ENCODE measurements around the gene HOXA3.

The HOXA3 gene

GRCh38 chr7:27139334-27140125 is 12.9 kb downstream of the HOXA3 start:
- TF ChIP-seq ZFX (IDR thresholded peaks at IDR 0.05) (no peak), CTCF (conservative IDR thresholded peaks at IDR 0.05) (no peak)
- no peak overlapping the region for H3K27ac ChIP-seq

GRCh38 chr7:27138985-27139333 is 13.4 kb downstream of the HOXA3 start:
- no peak overlapping the region for H3K27ac ChIP-seq

GRCh38 chr7:27138472-27138871 is 13.9 kb downstream of the HOXA3 start:
- TF ChIP-seq ZFX (IDR thresholded peaks at IDR 0.05) (no peak), CTCF (conservative IDR thresholded peaks at IDR 0.05) (no peak)
- H3K27ac ChIP-seq = no peak overlapping the region

More at GRCh38 chr7:27138985-27139333, 13.4 kb downstream of the HOXA3 start:
- TF ChIP-seq ZFX (IDR thresholded peaks at IDR 0.05) (no peak), CTCF (conservative IDR thresholded peaks at IDR 0.05) (no peak)

GRCh38 chr7:27137640-27138315 is 14.6 kb downstream of the HOXA3 start:
- no peak overlapping the region for H3K27ac ChIP-seq
- TF ChIP-seq ZFX (IDR thresholded peaks at IDR 0.05) (no peak), CTCF (conservative IDR thresholded peaks at IDR 0.05) (no peak)

- no peak for TF ChIP-seq CTCF (conservative IDR thresholded peaks at IDR 0.05)
- TF ChIP-seq ZFX (IDR thresholded peaks at IDR 0.05) = no peak
- no peak overlapping the region for H3K27ac ChIP-seq
Measured at GRCh38 chr7:27134392-27134791, 18.0 kb downstream of the HOXA3 start.

GRCh38 chr7:27133409-27134231 is 18.8 kb downstream of the HOXA3 start:
- no peak overlapping the region for H3K27ac ChIP-seq
- TF ChIP-seq ZFX (IDR thresholded peaks at IDR 0.05) (no peak), CTCF (conservative IDR thresholded peaks at IDR 0.05) (no peak)

- H3K27ac ChIP-seq = no peak overlapping the region
- TF ChIP-seq CTCF (conservative IDR thresholded peaks at IDR 0.05) = no peak
- TF ChIP-seq ZFX (IDR thresholded peaks at IDR 0.05) = no peak
Measured at GRCh38 chr7:27132978-27133377, 19.4 kb downstream of the HOXA3 start.
